Mesenchymal stem cell (in vitro differentiated cells and primary cell): ENCODE results near the gene COG8.

Source experiments
- DNase-seq: peaks from one replicate; pipeline ENCODE4 v3.0.0-alpha.2; 2013
- H2AFZ ChIP-seq: one replicate; pipeline ENCODE4 v1.6.1; 2013; ENCODE audit warnings: low read depth, mild to moderate bottlenecking, control low read depth, inconsistent platforms, low read length, moderate library complexity
- H2AK5ac ChIP-seq: 2 replicates; pipeline ENCODE4 v1.6.1; 2013; ENCODE audit warnings: low read length, moderate library complexity, mild to moderate bottlenecking, inconsistent platforms; ENCODE audit not compliant: severe bottlenecking
- H2BK120ac ChIP-seq: one replicate; pipeline ENCODE4 v1.6.1; 2013; ENCODE audit warnings: low read depth, mild to moderate bottlenecking, inconsistent platforms, low read length, moderate library complexity
- H2BK12ac ChIP-seq, 2 experiments: one replicate each; pipeline ENCODE4 v1.6.1; 2013; ENCODE audit warnings: inconsistent platforms in 2 of 2, low read length in 2 of 2, mild to moderate bottlenecking in 2 of 2, moderate library complexity in 2 of 2, control low read depth in 1 of 2
- H2BK15ac ChIP-seq: one replicate; pipeline ENCODE4 v1.6.1; 2013; ENCODE audit warnings: mild to moderate bottlenecking, low read depth, inconsistent platforms; ENCODE audit not compliant: poor library complexity, severe bottlenecking
- H2BK5ac ChIP-seq: 2 replicates; pipeline ENCODE4 v1.6.1; 2013; ENCODE audit warnings: low read depth, mild to moderate bottlenecking, low read length, control low read depth, inconsistent platforms; ENCODE audit not compliant: poor library complexity, severe bottlenecking
- H3K14ac ChIP-seq, 2 experiments: one replicate each; pipeline ENCODE4 v1.6.1; 2013; ENCODE audit warnings: inconsistent platforms in 2 of 2, low read length in 2 of 2, control low read depth in 1 of 2, mild to moderate bottlenecking in 1 of 2, moderate library complexity in 1 of 2
- H3K18ac ChIP-seq, 2 experiments: one replicate each; pipeline ENCODE4 v1.6.1; 2013; ENCODE audit warnings: inconsistent platforms in 2 of 2, low read length in 2 of 2, control low read depth in 1 of 2, low read depth in 1 of 2, mild to moderate bottlenecking in 1 of 2
- H3K23ac ChIP-seq, 2 experiments: one replicate each; pipeline ENCODE4 v1.6.1; 2013; ENCODE audit warnings: inconsistent platforms in 2 of 2, low read length in 2 of 2, mild to moderate bottlenecking in 2 of 2, moderate library complexity in 2 of 2, control low read depth in 1 of 2
- H3K27ac ChIP-seq: 2 replicates; pipeline ENCODE4 v1.5.1; 2013; ENCODE audit warnings: mild to moderate bottlenecking, moderate library complexity, low read length, control low read depth, inconsistent platforms; ENCODE audit not compliant: poor library complexity, severe bottlenecking
- H3K27me3 ChIP-seq, 2 experiments: 2 replicates each; pipeline versions ENCODE4 v1.6.1 to v1.7.0; 2013; ENCODE audit warnings: low read length in 2 of 2, mild to moderate bottlenecking in 2 of 2, moderate library complexity in 2 of 2, control low read depth in 1 of 2, inconsistent platforms in 1 of 2; ENCODE audit not compliant: control insufficient read depth in 1 of 2, insufficient read depth in 1 of 2
- H3K36me3 ChIP-seq, 2 experiments: 2 replicates each; pipeline versions ENCODE4 v1.6.1 to v1.7.0; 2013; ENCODE audit warnings: low read length in 2 of 2, control low read depth in 1 of 2, inconsistent platforms in 1 of 2, low read depth in 1 of 2, mild to moderate bottlenecking in 1 of 2; ENCODE audit not compliant: insufficient read depth in 2 of 2, control insufficient read depth in 1 of 2
- H3K4ac ChIP-seq, 2 experiments: one replicate each; pipeline ENCODE4 v1.6.1; 2013; ENCODE audit warnings: inconsistent platforms in 2 of 2, low read length in 2 of 2, mild to moderate bottlenecking in 2 of 2, moderate library complexity in 2 of 2, control low read depth in 1 of 2, low read depth in 1 of 2
- H3K4me1 ChIP-seq: 2 replicates; pipeline ENCODE4 v1.6.1; 2013; ENCODE audit warnings: low read depth, low read length, control low read depth; ENCODE audit not compliant: control insufficient read depth, insufficient read depth
- H3K4me2 ChIP-seq: 2 replicates; pipeline ENCODE4 v1.6.1; 2013; ENCODE audit warnings: low read length, mild to moderate bottlenecking, inconsistent platforms; ENCODE audit not compliant: poor library complexity, severe bottlenecking
- H3K4me3 ChIP-seq, 2 experiments: 2 replicates each; pipeline versions ENCODE4 v1.5.1 to v1.7.0; 2013; ENCODE audit warnings: low read length in 2 of 2, mild to moderate bottlenecking in 2 of 2, control low read depth in 1 of 2, low read depth in 1 of 2; ENCODE audit not compliant: insufficient read depth in 1 of 2
- H3K79me1 ChIP-seq: replicated peaks from 2 replicates; pipeline ENCODE4 v1.6.1; 2013; ENCODE audit warnings: mild to moderate bottlenecking, control low read depth, low read length, inconsistent platforms; ENCODE audit not compliant: poor library complexity, severe bottlenecking
- H3K9ac ChIP-seq: 2 replicates; pipeline ENCODE4 v1.7.0; 2013; ENCODE audit warnings: mild to moderate bottlenecking, low read length, moderate library complexity
- H3K9me3 ChIP-seq: 2 replicates; pipeline ENCODE4 v1.7.0; 2013; ENCODE audit warnings: mild to moderate bottlenecking, low read length; ENCODE audit not compliant: control insufficient read depth
- H4K8ac ChIP-seq: one replicate; pipeline ENCODE4 v1.6.1; 2013; ENCODE audit warnings: inconsistent platforms, mild to moderate bottlenecking, low read length, moderate library complexity
- H4K91ac ChIP-seq: one replicate; pipeline ENCODE4 v1.6.1; 2013; ENCODE audit warnings: mild to moderate bottlenecking, low read length, inconsistent platforms
- WGBS: methylation state at CpG from one replicate; pipeline ENCODE4 v1.1.7; 2013; ENCODE audit warnings: mixed read lengths; 5-methylcytosine and 5-hydroxymethylcytosine counted together

The COG8 gene

GRCh38 chr16:69324013-69324531, 15.3 kb downstream of the COG8 start:
- Histone ChIP-seq H3K4me2 (no peak overlapping the region), H4K91ac (no peak overlapping the region), H2AK5ac (no peak overlapping the region), H2AFZ (no peak overlapping the region), H3K4me3 (no peak overlapping the region), H3K27ac (no peak overlapping the region), H3K23ac (no peak overlapping the region), H3K4ac (no peak overlapping the region), H3K27me3 (no peaks in the 10 kb centered on the region), H3K36me3 (peaks cover 75 to 94% of the 10 kb centered on the region in 2 experiments), H3K4me1 (peaks cover 25% of the 10 kb centered on the region), H4K8ac (no peak overlapping the region), H2BK120ac (no peak overlapping the region), H3K9me3 (no peaks in the 10 kb centered on the region), H3K9ac (no peak overlapping the region), H3K79me1 (peaks cover 32% of the 10 kb centered on the region), H3K18ac (no peak overlapping the region), H2BK5ac (no peak overlapping the region), H3K14ac (no peak overlapping the region), H2BK15ac (no peak overlapping the region), H2BK12ac (no peak overlapping the region)
- 93% methylated on average over 8 of the region's 8 CpGs for WGBS
- peak; percentile 13 for DNase-seq

GRCh38 chr16:69323415-69323814, 15.9 kb downstream of the COG8 start:
- Histone ChIP-seq H3K18ac (no peak overlapping the region), H3K9me3 (no peaks in the 10 kb centered on the region), H3K4me1 (peaks cover 23% of the 10 kb centered on the region), H2BK120ac (no peak overlapping the region), H3K79me1 (peaks cover 37% of the 10 kb centered on the region), H3K14ac (no peak overlapping the region), H3K36me3 (peaks cover 82 to 94% of the 10 kb centered on the region in 2 experiments), H3K23ac (no peak overlapping the region), H2AK5ac (no peak overlapping the region), H3K27me3 (no peaks in the 10 kb centered on the region), H2AFZ (no peak overlapping the region), H3K4me2 (no peak overlapping the region), H4K8ac (no peak overlapping the region), H3K9ac (no peak overlapping the region), H4K91ac (no peak overlapping the region), H3K4me3 (no peak overlapping the region), H2BK15ac (no peak overlapping the region), H2BK12ac (no peak overlapping the region), H3K4ac (no peak overlapping the region), H2BK5ac (no peak overlapping the region), H3K27ac (no peak overlapping the region)
- DNase-seq: no peak
- 97% methylated on average over 10 of the region's 14 CpGs for WGBS

GRCh38 chr16:69322343-69322742, 17.0 kb downstream of the COG8 start:
- no peak overlapping the region for H2BK5ac ChIP-seq
- H3K23ac ChIP-seq: no peak overlapping the region
- no peak overlapping the region for H3K18ac ChIP-seq
- no peak overlapping the region for H2AFZ ChIP-seq
- no peak overlapping the region for H3K9ac ChIP-seq
- peaks cover 19% of the 10 kb centered on the region for H3K4me1 ChIP-seq
- DNase-seq: no peak
- no peak overlapping the region for H4K8ac ChIP-seq
- H3K4me3 ChIP-seq: no peak overlapping the region
- no peaks in the 10 kb centered on the region for H3K27me3 ChIP-seq
- H3K4ac ChIP-seq: no peak overlapping the region
- no peak overlapping the region for H3K14ac ChIP-seq
- no peak overlapping the region for H2AK5ac ChIP-seq
- H3K36me3 ChIP-seq: peaks cover 87 to 90% of the 10 kb centered on the region in 2 experiments
- no peak overlapping the region for H2BK120ac ChIP-seq
- no peak overlapping the region for H2BK12ac ChIP-seq
- H3K27ac ChIP-seq: no peak overlapping the region
- H2BK15ac ChIP-seq: no peak overlapping the region
- H4K91ac ChIP-seq: no peak overlapping the region
- 96% methylated on average over 7 of the region's 7 CpGs for WGBS
- peaks cover 38% of the 10 kb centered on the region for H3K79me1 ChIP-seq
- no peak overlapping the region for H3K4me2 ChIP-seq
- H3K9me3 ChIP-seq: no peaks in the 10 kb centered on the region

GRCh38 chr16:69321080-69321479, 18.3 kb downstream of the COG8 start:
- DNase-seq: no peak
- no peak overlapping the region for H2AK5ac ChIP-seq
- no peak overlapping the region for H2BK120ac ChIP-seq
- 94% methylated on average over 22 of the region's 22 CpGs for WGBS
- no peak overlapping the region for H3K23ac ChIP-seq
- H2AFZ ChIP-seq: no peak overlapping the region
- H3K27ac ChIP-seq: no peak overlapping the region
- H3K27me3 ChIP-seq: no peaks in the 10 kb centered on the region
- H3K36me3 ChIP-seq: peaks cover 91 to 95% of the 10 kb centered on the region in 2 experiments
- H3K9me3 ChIP-seq: no peaks in the 10 kb centered on the region
- peaks cover 13% of the 10 kb centered on the region for H3K4me1 ChIP-seq
- H2BK12ac ChIP-seq: no peak overlapping the region
- H3K79me1 ChIP-seq: peaks cover 49% of the 10 kb centered on the region
- H3K9ac ChIP-seq: no peak overlapping the region
- H3K4ac ChIP-seq: no peak overlapping the region
- no peak overlapping the region for H4K91ac ChIP-seq
- H3K18ac ChIP-seq: no peak overlapping the region
- no peak overlapping the region for H3K14ac ChIP-seq
- H2BK15ac ChIP-seq: no peak overlapping the region
- no peak overlapping the region for H2BK5ac ChIP-seq
- no peak overlapping the region for H3K4me2 ChIP-seq
- H3K4me3 ChIP-seq: no peak overlapping the region
- H4K8ac ChIP-seq: no peak overlapping the region
